CD4-positive, alpha-beta T cell treated with Interleukin-6 at 100 ng/mL for 8 hours (primary cell): ENCODE results near the gene TBRG1.
"Not testable (repeated sequence)": the region's sequence is repeated elsewhere in the genome, so short reads cannot be mapped to it uniquely, and the experiment has no call there.

ENCODE experiments used
- DNase-seq: peaks from one replicate; pipeline ENCODE4 v3.0.0-alpha.2; 2020; ENCODE audit warnings: mixed read lengths, low spot score

The TBRG1 gene, protein sequence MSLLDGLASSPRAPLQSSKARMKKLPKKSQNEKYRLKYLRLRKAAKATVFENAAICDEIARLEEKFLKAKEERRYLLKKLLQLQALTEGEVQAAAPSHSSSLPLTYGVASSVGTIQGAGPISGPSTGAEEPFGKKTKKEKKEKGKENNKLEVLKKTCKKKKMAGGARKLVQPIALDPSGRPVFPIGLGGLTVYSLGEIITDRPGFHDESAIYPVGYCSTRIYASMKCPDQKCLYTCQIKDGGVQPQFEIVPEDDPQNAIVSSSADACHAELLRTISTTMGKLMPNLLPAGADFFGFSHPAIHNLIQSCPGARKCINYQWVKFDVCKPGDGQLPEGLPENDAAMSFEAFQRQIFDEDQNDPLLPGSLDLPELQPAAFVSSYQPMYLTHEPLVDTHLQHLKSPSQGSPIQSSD

DNA sequence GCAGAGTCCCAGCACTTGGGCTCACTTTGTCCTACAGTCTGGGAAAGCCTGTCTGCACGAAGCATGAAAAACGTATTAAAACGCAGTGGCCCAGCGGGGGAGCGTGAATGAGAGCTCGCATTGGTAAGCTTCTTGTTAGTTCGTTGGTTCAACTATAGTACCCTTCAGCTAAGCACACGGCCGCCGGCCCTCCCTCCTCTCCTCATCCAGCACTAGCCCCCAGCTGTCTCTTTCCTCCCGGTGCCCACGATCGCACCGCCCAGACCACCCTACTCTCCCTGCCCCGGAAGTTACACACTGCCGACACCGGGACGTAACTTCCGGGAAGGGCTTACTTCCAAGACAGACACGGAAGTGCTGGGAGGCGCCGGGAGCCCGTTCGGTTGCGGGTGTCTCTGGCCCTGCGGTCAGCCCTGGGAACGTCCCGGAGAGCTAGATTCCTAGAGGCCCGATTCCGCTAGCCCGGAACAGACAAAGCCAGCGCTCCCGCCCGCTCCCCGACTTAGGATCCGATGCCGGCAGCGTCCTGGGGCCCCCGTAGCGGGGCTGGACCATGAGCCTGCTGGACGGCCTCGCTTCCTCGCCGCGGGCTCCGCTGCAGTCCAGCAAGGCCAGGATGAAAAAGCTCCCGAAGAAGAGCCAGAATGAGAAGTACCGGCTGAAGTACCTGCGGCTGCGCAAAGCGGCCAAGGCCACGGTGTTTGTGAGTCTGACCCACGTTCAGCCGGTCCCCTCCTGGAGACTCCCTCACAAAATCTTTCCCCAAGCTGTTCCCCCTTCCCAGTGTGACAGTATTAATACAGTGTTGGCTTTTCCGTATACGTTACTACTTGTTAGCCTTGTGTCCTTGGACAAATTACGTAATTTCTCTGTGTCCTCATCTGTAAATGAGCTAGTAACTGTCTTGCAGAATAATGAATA, at the start of gene TBRG1:
Gene TBRG1, plus strand, starts transcription at position 334 of the 921 bp plus-strand sequence. Its CDS starts 220 bp downstream, at position 554.
- peak; percentile 83 for DNase-seq

DNA sequence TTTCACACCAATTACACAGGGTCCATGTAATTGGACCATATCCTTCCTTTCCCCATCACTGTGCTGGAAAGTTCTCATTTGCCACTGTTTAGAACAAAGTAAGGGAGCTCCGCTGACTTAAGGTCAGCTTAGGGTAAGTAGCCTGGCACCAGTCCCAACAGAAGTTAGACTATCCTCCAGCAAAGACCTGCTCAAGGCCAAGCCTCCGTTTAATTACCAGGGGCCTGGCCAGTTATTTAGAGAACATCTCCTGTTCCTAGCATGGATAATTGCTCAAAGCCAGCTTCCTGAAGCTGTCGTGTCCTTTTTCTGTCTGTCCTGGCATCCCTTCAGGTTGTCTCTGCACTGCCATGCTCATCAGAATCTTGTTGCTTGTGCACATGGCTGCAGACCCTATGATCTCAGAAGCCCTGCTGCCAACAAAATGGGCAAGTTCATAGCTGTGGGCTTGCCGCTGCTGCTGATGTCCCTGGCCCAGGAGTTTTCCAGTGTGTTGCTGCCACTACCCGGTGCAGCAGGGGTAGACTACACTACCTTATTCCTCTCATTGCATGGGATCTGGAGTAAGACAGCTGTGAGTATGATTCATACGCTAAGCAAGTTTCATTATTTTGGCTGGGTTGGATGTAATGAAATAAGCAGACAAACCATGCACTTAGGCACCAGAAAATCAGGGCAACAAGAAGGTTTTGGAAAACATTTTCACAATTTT, 44.8 kb upstream of the TBRG1 start:
- no peak for DNase-seq

DNA sequence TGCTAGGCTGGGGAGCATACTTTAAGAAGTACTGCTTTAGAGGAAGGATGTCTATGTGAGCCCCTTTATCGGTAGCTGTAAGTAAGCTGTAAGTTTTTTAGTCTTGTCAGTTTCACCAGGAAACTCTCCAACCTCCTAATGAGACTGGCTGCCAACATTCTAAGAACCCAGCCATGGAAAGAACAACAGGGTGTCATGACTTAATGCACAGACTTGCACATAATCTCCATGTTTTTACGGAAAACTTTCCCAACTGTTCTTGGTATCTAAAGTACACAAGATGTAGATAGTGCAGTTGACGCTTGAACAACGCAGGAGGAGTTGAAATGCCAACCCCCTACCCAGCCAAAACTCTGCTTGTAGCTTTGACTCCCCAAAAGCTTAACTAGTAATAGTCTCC, 43.9 kb upstream of the TBRG1 start:
- DNase-seq: no peak

DNA sequence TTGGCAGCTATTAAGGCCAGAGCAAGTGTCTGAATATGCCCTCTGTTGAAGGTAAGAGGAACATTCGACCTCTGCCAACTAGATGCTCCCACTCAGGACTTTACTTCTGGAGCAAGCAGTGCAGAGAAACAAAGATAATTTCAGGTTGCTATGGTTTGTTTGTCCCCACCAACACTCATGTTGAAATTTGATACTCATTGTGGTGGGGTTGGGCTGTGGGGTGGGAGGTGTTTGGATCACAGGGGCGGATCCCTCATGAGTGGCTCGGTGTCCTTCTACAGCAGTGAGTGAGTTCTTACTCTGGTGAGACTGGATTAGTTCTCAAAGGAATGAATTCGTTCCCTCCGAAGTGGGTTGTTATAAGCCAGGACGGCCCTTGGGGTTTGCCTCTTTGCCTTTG, 40.8 kb upstream of the TBRG1 start:
- DNase-seq: no peak

DNA sequence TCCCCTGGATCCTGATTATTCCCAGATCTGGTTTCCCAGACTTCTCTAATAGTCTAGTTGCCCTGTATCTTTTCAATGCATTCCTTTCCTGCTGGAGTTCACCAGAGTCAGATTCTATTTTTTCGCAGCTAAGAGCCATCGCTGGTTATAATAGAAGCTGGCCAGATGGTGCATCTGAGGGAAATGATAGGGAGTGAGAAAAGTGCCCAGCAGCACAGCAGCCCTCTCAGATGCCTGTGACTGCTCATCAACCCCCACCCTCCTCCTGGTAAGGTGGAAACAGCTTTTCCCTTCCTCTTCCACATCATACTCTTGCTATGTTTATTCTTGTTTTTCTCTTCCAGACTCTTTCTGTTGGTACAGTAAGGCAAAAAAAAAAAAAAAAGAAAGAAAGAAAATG, 40.1 kb upstream of the TBRG1 start:
- no peak for DNase-seq

DNA sequence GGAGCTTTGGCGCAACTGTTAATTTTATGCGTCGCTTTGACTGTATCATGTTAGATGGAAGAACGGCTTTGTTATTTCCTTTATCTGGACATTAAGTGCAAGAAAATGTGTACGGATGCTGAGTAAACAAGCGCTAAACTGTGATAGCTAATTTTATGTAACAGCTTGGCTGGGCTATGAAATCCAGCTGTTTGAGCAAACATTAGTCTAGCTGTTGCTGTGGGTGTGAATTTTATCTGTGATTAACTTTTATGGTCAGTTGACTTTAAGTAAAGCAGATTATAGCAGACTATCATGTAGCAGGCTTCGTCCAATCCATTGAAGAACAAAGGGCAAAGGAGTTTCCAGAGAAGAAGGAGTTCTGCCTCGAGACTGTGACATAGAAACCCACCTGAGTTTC, 38.9 kb upstream of the TBRG1 start:
- DNase-seq: no peak

DNA sequence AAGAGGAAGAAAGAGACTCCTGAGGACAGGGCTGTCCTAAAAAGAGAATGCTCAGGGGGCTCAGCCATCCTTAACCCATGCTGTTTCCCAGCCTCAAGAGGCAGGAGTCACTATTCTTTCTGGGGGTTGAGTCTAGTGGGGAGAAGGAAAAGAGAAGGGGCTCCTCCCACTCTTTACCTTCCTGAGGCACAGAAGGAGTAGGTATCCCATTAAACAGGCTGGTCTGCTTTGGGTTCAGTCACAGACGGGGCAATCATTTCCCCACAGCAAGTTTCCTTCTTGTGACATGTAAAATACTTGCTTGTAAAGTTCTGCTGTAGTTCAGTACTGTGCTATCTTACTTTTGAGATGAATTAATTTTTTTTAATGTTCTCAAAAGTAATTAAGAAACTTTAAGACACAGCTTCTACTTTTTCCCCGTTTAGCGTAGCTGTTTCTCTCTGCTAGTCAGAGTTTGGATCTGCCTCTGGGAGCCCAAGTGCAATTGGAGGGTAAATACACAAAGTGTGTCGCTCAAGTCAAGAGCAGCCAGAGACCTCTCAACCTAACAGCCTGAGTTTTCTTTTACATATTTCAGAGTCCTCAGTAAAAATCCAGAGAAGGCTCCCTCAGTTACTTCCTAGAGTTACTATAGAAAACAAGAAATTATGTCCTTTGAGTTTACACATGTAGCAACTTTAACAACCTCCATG, 37.8 kb upstream of the TBRG1 start:
- no peak for DNase-seq

DNA sequence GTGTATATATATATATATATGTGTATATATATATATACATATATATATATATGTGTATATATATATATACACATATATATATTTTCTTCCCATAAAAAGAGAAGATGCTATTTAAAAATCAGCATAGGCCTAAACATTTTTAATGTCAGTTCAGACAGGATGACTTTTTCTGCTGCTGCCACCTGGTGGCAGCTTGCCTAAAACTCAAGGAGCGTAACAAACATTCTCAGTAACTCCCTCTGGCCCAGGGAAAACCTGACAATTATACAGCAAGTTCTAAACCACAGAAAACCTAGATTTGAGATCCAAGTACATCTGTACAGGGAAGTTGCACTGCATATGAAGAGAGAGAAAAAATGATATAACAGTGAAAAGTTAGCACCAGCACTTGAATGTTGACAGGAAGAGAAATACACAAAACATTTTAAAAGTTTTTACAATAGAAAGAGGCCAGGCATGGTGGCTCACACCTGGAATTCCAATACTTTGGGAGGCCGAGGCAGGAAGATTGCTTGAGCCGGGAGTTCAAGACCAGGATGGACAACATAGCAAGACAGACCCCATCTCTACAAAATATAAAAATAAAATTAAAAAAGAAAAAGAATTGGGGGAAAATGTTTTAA, 36.3 kb upstream of the TBRG1 start:
- DNase-seq: peak; percentile 24

DNA sequence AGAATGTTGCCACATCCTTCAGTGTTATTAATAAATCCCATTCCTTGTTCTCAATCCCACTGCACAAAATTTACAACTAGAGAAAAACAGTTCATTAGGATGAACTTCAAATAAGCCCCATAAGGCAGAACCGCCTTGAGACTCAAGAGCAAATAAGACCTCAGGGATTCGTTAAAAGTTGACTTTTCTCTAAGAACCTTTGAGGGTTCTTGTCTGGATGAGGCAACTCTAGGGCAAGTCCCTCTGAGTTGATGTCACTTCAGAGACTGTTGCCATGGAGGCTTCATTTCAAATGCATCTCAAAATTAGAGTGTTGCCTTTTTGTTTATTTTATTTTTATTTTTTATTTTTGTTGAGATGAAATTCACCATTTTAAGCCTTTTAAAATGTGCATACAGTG, 31.2 kb upstream of the TBRG1 start:
- DNase-seq: no peak

DNA sequence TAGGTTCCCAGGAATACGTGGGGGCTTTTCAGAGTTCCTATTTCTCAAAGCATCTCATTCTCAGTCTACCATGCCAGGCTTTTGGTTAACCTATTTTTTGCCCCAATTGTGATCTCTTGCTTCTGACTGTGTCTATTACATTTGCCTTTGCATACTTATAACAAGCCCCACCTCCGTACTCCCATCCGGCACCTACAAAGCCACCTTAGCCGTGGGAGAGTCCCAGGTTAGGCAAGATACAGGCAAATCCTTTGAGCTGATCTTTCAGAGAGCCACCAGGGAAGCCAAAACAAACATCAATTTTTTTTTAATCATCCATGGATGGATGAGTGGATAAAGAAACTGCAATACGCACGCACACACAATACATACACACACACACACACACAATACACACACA, 30.0 kb upstream of the TBRG1 start:
- no peak for DNase-seq

DNA sequence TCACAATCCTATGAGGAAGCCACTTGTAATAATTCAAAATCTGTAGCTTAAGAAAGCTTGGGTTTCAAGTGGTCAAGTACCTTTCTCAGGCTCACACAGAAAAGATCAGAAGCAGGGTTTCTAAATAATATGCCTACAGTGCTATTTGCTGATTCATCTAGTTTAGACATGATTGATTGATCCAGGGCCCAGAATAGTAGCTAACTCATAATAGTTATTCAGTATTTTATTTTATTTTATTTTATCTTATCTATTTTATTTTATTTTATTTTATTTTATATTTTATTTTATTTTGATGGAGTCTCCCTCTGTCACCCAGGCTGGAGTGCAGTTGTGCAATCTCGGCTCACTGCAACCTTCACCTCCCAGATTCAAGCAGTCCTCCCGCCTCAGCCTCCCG, 27.4 kb upstream of the TBRG1 start:
- no peak for DNase-seq

DNA sequence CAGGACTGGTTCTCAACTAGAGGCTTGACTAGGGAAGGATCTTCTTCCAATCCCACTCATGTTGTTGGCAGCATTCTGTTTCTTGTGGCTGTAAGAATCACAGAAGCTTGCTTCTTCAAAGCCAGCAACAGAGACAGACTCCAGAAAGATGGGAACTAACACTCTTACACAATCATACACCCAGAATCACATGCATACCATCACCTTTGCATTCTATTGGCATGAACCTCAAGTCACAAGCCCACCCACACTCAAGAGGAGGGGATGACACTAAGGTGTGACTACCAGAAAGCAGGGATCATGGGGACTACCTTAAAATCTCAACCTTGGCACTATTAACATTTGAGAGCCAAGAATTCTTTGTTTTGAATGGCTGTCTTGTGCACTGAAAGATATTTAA, 25.0 kb upstream of the TBRG1 start:
- DNase-seq: no peak

DNA sequence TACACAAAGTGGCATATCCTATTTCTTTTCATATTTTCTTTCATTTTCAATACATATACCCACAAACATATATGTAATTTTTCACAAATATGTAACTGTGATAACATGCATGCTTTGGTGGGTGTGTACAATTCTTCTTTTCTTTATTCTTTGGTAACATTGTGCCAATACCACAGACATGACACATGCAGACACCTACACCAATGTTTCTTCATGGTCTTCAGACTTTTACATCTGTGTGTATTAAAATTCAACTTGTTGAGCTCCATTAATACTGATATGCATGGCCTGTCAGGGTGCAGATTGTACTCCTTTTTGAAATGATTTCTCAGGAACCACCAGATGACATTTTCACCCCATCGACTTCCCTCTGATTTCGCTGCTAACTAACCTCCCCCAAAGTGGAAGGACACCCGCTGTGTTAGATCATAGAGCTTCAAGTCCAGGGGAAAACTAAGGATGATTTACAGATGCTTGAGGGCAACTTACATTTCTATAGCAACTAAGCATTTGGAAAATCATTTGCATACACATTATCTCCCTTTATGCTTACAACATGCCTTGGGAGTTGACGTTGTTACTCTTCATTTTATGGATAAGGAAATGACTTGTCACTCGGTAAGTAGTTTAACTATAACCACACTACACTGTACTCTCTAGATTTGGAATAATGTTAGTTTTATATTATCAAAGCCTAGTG, 21.9 kb upstream of the TBRG1 start:
- no peak for DNase-seq

DNA sequence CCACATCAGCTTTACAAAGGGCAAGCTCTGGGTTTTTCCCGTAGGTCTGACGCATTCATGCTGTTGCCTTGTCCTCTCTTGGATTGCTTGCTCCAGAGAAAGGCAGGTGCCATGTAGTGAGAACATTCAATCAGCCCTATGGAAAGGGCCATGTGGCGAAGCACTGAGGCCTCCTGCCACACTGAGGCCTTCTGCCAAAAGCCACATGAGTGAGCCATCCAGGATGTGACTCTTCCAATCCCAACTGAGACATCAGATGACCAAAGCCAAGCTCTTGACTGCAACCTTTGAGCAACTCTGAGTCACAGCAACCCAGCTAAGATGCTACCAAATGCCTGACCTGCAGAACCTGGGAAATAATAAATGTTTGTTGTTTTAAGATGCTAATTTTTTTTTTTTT, 20.5 kb upstream of the TBRG1 start:
- no peak for DNase-seq

DNA sequence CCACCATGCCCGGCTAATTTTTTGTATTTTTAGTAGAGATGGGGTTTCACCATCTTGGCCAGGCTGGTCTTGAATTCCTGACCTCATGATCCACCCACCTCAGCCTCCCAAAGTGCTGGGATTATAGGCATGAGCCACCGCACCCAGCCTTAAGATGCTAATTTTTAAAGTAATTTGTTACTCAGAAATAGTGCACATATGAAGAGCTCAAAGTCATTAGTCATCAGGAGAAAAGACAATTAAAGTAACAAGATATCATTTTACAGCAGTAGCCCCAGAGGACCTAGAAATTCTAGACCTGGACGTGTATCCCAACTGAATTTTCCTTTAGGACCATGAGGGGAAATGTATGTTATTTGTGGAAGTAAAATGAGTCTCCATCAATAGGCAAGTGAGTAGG, 19.9 kb upstream of the TBRG1 start:
- not testable (repeated sequence) for DNase-seq

DNA sequence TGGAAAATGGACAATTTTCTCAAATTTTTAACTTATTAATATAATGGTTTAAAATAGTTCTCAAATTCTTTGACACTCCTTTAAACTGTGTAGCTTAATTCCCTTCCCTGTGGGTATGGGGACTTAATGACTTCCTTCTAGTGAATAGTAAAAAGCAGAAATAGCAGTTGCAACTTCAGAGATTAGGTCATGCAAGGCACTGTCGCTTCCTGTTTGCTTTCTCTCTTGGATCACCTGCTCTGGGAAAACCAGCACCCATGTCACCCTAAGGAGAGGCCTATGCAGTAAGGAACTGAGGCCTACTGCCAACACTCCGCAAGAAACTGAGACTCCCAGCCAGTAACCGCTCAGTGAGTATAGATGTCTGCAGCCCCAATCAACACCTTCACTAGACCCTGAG, 16.9 kb upstream of the TBRG1 start:
- DNase-seq: no peak

DNA sequence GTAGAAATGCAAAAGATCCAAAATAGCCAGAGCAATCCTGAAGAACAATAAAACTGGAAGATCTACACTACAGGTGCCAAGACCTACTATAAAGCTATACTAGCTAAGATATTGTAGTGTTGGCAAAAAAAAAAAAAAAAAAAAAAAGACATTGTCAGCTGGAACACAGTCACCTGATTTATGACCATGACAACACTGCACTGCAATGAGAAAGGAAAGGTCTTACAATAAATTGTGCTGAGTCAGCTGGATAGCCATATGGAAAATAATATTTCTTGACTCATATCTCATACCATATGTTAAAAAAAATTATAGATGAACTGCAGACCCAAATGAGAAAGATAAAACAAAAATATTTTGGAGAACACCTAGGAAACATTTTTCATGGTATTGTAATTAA, 14.5 kb upstream of the TBRG1 start:
- no peak for DNase-seq

DNA sequence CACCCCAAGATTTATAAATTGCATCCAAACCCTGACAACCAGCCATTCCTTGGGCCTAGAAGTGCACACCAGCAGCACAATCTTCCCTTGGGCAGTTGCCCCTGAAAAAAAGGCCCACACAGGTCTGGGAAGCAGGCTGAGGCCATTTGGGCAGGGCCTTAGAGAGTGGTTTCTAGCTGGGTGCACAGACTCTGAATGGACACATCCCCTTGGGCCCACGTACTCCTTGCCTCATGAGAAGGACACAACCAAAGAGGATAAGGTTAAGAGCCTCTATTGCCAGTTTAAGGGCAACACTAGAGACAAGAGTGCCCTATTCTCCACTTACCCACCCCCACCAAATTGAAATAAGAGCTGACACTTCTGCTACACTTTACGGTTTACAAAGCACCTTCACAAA, 12.4 kb upstream of the TBRG1 start:
- DNase-seq: no peak

DNA sequence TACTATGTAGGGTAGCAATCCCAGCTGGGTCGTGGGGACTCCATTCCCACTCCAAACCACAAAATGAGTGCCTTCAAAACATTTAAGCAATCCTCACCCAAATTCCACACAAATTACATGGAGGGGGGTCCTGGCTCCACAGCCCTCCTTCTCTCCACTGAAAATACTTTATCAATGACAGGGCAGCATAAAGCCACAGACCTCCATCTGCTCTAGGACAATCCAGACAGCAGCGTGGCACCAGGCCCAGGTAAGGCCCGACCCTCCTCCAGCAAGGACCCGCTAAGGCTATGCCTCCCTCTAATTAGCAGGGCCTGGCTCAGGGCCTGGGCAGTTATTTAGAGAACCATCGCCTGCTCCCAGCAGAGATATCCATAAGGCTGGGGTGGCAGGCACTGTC, 11.6 kb upstream of the TBRG1 start, which contains the start of gene PANX3:
Gene PANX3, plus strand, starts transcription at position 365 of the 400 bp plus-strand sequence. CDS start 129 bp downstream, outside the sequence.
- no peak for DNase-seq

DNA sequence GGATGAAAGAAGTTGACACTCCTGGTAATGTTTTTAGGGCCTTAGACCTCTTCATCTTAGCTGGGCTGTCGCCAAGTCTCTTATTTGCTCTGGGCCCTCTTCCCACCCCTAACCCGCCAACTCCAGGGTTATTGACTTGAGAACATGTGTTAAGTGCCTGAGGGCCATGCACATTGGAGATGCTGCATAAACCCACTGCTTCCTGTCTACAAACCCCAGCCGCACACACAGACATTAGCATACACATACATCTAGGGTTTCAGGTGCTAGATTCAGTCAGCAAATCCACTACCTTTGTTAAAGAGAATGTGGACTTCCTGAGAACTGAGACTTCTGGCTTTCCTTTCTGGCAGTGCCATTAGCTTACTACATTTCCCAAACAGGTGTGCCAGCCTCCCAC, 10.6 kb upstream of the TBRG1 start:
- DNase-seq: no peak
